HCT116 (cell line): ENCODE results near the gene VARS1. TPM values are rescaled to one million over a fixed set of nuclear protein-coding genes. Genes with fewer than 3 reads are reported as not detected.

Experiments used
- ATAC-seq: fragments of 200-7000 bp; cut with Tn5 transposase; 2 replicates; pipeline ENCODE4 v1.9.1; 2020; ENCODE audit warnings: mild to moderate bottlenecking, moderate library complexity
- BruUV-seq: library from RNA; stranded (reverse); fragments of 400-500 nt; replicated peaks from 2 replicates; lab custom pipeline; 2021; lab: Mats Ljungman, UMichigan
- CTCF ChIA-PET: fragments of 300-600 bp; sonication (Branson Sonifier 250); formaldehyde crosslinking; loops from one replicate; lab custom pipeline; 2021; ENCODE audit warnings: antibody characterized with exemption; lab: Charles Lee
- POLR2A ChIA-PET: fragments of 300-600, 350-600 bp; sonication (Branson Sonifier 250); formaldehyde crosslinking; loops from one replicate; lab custom pipeline; 2021; ENCODE audit warnings: antibody characterized with exemption; lab: Charles Lee
- RAD21 ChIA-PET, 2 experiments: fragments of 300-600 bp; sonication (Branson Sonifier 250); formaldehyde crosslinking; loops; one replicate each; lab custom pipeline; 2023; ENCODE audit warnings: low total read pairs in 2 of 2; ENCODE audit not compliant: uncharacterized antibody in 2 of 2, unreplicated experiment in 2 of 2, low non-redundant PET in 1 of 2; lab: Charles Lee
- DNase-seq: peaks from one replicate; pipeline ENCODE4 v3.0.0-alpha.2; 2010; ENCODE audit warnings: low read depth, low spot score
- H2AFZ ChIP-seq: fragments of 200-600 bp; shearing (Covaris generic), sonication (generic); 2 replicates; pipeline ENCODE4 v1.6.1; 2017; ENCODE audit warnings: low read depth, mixed run types, mixed read lengths, antibody characterized with exemption, low read length; ENCODE audit not compliant: poor library complexity, severe bottlenecking
- H3K27ac ChIP-seq: 2 replicates; pipeline ENCODE4 v1.5.1; 2012; ENCODE audit warnings: low read depth, low read length
- H3K27me3 ChIP-seq: fragments of 200-600 bp; sonication (generic); 2 replicates; pipeline ENCODE4 v1.6.1; 2016; ENCODE audit warnings: mixed run types, low read length, mixed read lengths; ENCODE audit not compliant: insufficient read depth
- H3K36me3 ChIP-seq, 2 experiments: fragments of 200-500 bp in 1 of 2; fragments of 200-600 bp in 1 of 2; sonication (Bioruptor generic) in 1 of 2; sonication (generic) in 1 of 2; 2 replicates each; pipeline versions ENCODE4 v1.5.1 to v1.6.1; 2014 to 2016; ENCODE audit warnings: low read length in 2 of 2, inconsistent platforms in 1 of 2, mixed read lengths in 1 of 2, mixed run types in 1 of 2; ENCODE audit not compliant: insufficient read depth in 2 of 2, control insufficient read depth in 1 of 2
- H3K4me1 ChIP-seq, 2 experiments: fragments of 200-600 bp in 1 of 2; sonication (generic) in 1 of 2; 2 replicates each; pipeline versions ENCODE4 v1.5.1 to v1.6.1; 2012 to 2017; ENCODE audit warnings: low read length in 2 of 2, inconsistent platforms in 1 of 2, mild to moderate bottlenecking in 1 of 2, mixed read lengths in 1 of 2, mixed run types in 1 of 2, moderate library complexity in 1 of 2; ENCODE audit not compliant: insufficient read depth in 2 of 2, control insufficient read depth in 1 of 2
- H3K4me2 ChIP-seq: fragments of 200-600 bp; sonication (generic); 2 replicates; pipeline ENCODE4 v1.6.1; 2017; ENCODE audit warnings: mixed run types, low read length, mixed read lengths
- H3K4me3 ChIP-seq, 2 experiments: fragments of 200-600 bp in 1 of 2; sonication (generic) in 1 of 2; replicated peaks in 1 of 2; 2 replicates each; pipeline ENCODE4 v1.5.1; 2011 to 2016; ENCODE audit warnings: low read length in 2 of 2, control low read depth in 1 of 2, low read depth in 1 of 2, mild to moderate bottlenecking in 1 of 2, mixed read lengths in 1 of 2, mixed run types in 1 of 2
- H3K79me2 ChIP-seq: fragments of 200-600 bp; sonication (generic); 2 replicates; pipeline ENCODE4 v1.6.1; 2017; ENCODE audit warnings: mild to moderate bottlenecking, mixed run types, low read length, moderate library complexity, mixed read lengths; ENCODE audit not compliant: insufficient read depth
- H3K9ac ChIP-seq: fragments of 200-600 bp; sonication (generic); 2 replicates; pipeline ENCODE4 v1.6.1; 2016; ENCODE audit warnings: low read length, mixed read lengths
- H3K9me2 ChIP-seq: fragments of 200-600 bp; sonication (generic), shearing (Covaris generic); 2 replicates; pipeline ENCODE4 v1.6.1; 2017; ENCODE audit warnings: mixed run types, mild to moderate bottlenecking, moderate library complexity; ENCODE audit not compliant: insufficient read depth
- H3K9me3 ChIP-seq, 2 experiments: fragments of 200-500 bp in 1 of 2; fragments of 200-600 bp in 1 of 2; sonication (Bioruptor generic) in 1 of 2; sonication (generic) in 1 of 2; 2 replicates each; pipeline ENCODE4 v1.6.1; 2014 to 2017; ENCODE audit warnings: low read length in 2 of 2, mixed read lengths in 2 of 2, inconsistent platforms in 1 of 2, low read depth in 1 of 2, mild to moderate bottlenecking in 1 of 2, mixed run types in 1 of 2, moderate library complexity in 1 of 2; ENCODE audit not compliant: control insufficient read depth in 1 of 2, insufficient read depth in 1 of 2
- H4K20me1 ChIP-seq: fragments of 200-600 bp; sonication (generic), shearing (Covaris generic); 2 replicates; pipeline ENCODE4 v1.6.1; 2017; ENCODE audit warnings: mixed run types, mild to moderate bottlenecking, moderate library complexity; ENCODE audit not compliant: insufficient read depth
- CEBPB ChIP-seq: IDR thresholded peaks from 2 replicates; pipeline ENCODE4 v1.6.1; 2012; ENCODE audit warnings: low read depth
- ELF1 ChIP-seq: IDR thresholded peaks from 2 replicates; pipeline ENCODE4 v1.6.1; 2012; ENCODE audit warnings: low read depth, borderline replicate concordance
- EZH2 ChIP-seq: fragments of 200-600 bp; sonication (generic); IDR thresholded peaks from 2 replicates; pipeline ENCODE4 v1.6.1; 2017; ENCODE audit warnings: antibody characterized with exemption, mixed run types
- EZH2phosphoT487 ChIP-seq: fragments of 200-600 bp; IDR thresholded peaks from 2 replicates; pipeline ENCODE4 v1.6.1; 2018; ENCODE audit warnings: antibody characterized with exemption, borderline replicate concordance
- JUND ChIP-seq: IDR thresholded peaks from 2 replicates; pipeline ENCODE4 v1.6.1; 2012
- POLR2A ChIP-seq: IDR thresholded peaks from 2 replicates; pipeline ENCODE4 v1.7.0; 2011; ENCODE audit warnings: borderline replicate concordance; ENCODE audit not compliant: insufficient read depth, insufficient read length; ENCODE audit errors: extremely low read depth
- POLR2AphosphoS5 ChIP-seq: IDR thresholded peaks from 2 replicates; pipeline ENCODE4 v1.6.1; 2011; ENCODE audit warnings: mild to moderate bottlenecking, low read depth, low read length, moderate library complexity
- SP1 ChIP-seq: IDR thresholded peaks from 2 replicates; pipeline ENCODE4 v1.6.1; 2012; ENCODE audit warnings: low read depth
- SRF ChIP-seq: IDR thresholded peaks from 2 replicates; pipeline ENCODE4 v1.6.1; 2012; ENCODE audit warnings: low read depth
- TCF7L2 ChIP-seq: IDR thresholded peaks from 2 replicates; pipeline ENCODE4 v1.7.0; 2011; ENCODE audit warnings: borderline replicate concordance, inconsistent platforms; ENCODE audit not compliant: insufficient read depth, insufficient read length; ENCODE audit errors: extremely low read depth
- YY1 ChIP-seq: IDR thresholded peaks from 2 replicates; pipeline ENCODE4 v1.6.1; 2011; ENCODE audit warnings: low read length, low read depth, moderate library complexity, mild to moderate bottlenecking; ENCODE audit not compliant: insufficient replicate concordance; ENCODE audit errors: extremely low read depth
- ZFX ChIP-seq: fragments of 450-650 bp; IDR thresholded peaks from 2 replicates; pipeline ENCODE4 v1.6.1; 2017
- ZNF274 ChIP-seq: fragments of 200-500 bp; sonication (Bioruptor generic); IDR thresholded peaks from 2 replicates; pipeline ENCODE4 v1.6.1; 2014; ENCODE audit warnings: mild to moderate bottlenecking, low read depth, low read length, inconsistent platforms
- intact Hi-C: fragments of 100-400 bp; cut with micrococcal nuclease; formaldehyde crosslinking; loops from 2 replicates; pipeline ENCODE4 v1.10.0; 2022
- total RNA-seq: library from RNA; stranded (reverse); gene quantifications from one replicate; pipeline ENCODE4 v1.2.1, GENCODE V29; 2021; ENCODE audit not compliant: unreplicated experiment
- TF ChIP-seq, protein P1 (sequence below): IDR thresholded peaks from 2 replicates; pipeline ENCODE4 v1.6.1; 2012
- TF ChIP-seq, protein P2 (sequence below), 3 experiments: fragments of 200-600 bp in 1 of 3; sonication (generic) in 1 of 3; IDR thresholded peaks in 2 of 3; conservative IDR thresholded peaks in 1 of 3; 2 replicates each; pipeline ENCODE4 v1.5.1; 2012 to 2017; ENCODE audit warnings: low read depth in 2 of 3, low read length in 2 of 3, antibody characterized with exemption in 1 of 3, borderline replicate concordance in 1 of 3, control low read depth in 1 of 3, mild to moderate bottlenecking in 1 of 3, mixed read lengths in 1 of 3, mixed run types in 1 of 3, moderate library complexity in 1 of 3; ENCODE audit not compliant: insufficient read depth in 1 of 3
- TF ChIP-seq, protein P3 (sequence below): IDR thresholded peaks from 2 replicates; pipeline ENCODE4 v1.6.1; 2012; ENCODE audit warnings: low read depth

VARS1 gene
- total RNA-seq, 1 experiment from 2014 or later, result 254 TPM

DNA sequence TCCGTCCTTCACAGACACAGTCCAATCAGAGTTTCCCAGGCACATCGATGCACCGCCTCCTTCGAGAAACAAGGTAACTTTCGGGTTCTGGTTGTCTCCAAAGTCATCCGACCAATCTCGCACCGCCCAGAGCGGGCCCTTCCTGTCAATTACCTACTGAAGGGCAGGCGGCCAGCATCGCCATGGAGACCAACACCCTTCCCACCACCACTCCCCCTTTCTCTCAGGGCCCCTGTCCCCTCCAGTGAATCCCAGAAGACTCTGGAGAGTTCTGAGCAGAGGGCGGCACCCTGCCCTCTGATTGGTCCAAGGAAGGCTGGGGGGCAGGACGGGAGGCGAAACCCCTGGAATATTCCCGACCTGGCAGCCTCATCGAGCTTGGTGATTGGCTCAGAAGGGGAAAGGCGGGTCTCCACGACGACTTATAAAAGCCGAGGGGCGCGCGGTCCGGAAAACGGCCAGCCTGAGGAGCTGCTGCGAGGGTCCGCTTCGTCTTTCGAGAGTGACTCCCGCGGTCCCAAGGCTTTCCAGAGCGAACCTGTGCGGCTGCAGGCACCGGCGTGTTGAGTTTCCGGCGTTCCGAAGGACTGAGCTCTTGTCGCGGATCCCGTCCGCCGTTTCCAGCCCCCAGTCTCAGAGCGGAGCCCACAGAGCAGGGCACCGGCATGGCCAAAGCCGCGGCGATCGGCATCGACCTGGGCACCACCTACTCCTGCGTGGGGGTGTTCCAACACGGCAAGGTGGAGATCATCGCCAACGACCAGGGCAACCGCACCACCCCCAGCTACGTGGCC lies 31.9 kb upstream of the VARS1 start, which contains the start of gene HSPA1B:
Gene HSPA1B, plus strand, starts transcription at position 453 of the 794 bp plus-strand sequence. Its CDS starts 213 bp downstream, at position 666.
- peak within 1 kb of the TSS; percentile 94 for H3K27ac ChIP-seq
- TF ChIP-seq, protein P1, sequence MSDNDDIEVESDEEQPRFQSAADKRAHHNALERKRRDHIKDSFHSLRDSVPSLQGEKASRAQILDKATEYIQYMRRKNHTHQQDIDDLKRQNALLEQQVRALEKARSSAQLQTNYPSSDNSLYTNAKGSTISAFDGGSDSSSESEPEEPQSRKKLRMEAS, result no peak
- TF ChIP-seq SRF (no peak), CEBPB (no peak), YY1 (peak; percentile 50), POLR2AphosphoS5 (peak; percentile 100), JUND (no peak), EZH2phosphoT487 (no peak), SP1 (no peak), POLR2A (peak; percentile 99), ELF1 (no peak), ZNF274 (no peak), ZFX (no peak), EZH2 (no peak), TCF7L2 (peak; percentile 16)
- TF ChIP-seq, protein P2, sequence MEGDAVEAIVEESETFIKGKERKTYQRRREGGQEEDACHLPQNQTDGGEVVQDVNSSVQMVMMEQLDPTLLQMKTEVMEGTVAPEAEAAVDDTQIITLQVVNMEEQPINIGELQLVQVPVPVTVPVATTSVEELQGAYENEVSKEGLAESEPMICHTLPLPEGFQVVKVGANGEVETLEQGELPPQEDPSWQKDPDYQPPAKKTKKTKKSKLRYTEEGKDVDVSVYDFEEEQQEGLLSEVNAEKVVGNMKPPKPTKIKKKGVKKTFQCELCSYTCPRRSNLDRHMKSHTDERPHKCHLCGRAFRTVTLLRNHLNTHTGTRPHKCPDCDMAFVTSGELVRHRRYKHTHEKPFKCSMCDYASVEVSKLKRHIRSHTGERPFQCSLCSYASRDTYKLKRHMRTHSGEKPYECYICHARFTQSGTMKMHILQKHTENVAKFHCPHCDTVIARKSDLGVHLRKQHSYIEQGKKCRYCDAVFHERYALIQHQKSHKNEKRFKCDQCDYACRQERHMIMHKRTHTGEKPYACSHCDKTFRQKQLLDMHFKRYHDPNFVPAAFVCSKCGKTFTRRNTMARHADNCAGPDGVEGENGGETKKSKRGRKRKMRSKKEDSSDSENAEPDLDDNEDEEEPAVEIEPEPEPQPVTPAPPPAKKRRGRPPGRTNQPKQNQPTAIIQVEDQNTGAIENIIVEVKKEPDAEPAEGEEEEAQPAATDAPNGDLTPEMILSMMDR (IDR thresholded peaks at IDR 0.05 in 2 of 3, conservative IDR thresholded peaks at IDR 0.05 in 1 of 3; ENCODE audit: borderline replicate concordance in 1 of 3, insufficient read depth in 1 of 3, low read depth in 2 of 3, low read length in 2 of 3), result no peak
- TF ChIP-seq, protein P3, sequence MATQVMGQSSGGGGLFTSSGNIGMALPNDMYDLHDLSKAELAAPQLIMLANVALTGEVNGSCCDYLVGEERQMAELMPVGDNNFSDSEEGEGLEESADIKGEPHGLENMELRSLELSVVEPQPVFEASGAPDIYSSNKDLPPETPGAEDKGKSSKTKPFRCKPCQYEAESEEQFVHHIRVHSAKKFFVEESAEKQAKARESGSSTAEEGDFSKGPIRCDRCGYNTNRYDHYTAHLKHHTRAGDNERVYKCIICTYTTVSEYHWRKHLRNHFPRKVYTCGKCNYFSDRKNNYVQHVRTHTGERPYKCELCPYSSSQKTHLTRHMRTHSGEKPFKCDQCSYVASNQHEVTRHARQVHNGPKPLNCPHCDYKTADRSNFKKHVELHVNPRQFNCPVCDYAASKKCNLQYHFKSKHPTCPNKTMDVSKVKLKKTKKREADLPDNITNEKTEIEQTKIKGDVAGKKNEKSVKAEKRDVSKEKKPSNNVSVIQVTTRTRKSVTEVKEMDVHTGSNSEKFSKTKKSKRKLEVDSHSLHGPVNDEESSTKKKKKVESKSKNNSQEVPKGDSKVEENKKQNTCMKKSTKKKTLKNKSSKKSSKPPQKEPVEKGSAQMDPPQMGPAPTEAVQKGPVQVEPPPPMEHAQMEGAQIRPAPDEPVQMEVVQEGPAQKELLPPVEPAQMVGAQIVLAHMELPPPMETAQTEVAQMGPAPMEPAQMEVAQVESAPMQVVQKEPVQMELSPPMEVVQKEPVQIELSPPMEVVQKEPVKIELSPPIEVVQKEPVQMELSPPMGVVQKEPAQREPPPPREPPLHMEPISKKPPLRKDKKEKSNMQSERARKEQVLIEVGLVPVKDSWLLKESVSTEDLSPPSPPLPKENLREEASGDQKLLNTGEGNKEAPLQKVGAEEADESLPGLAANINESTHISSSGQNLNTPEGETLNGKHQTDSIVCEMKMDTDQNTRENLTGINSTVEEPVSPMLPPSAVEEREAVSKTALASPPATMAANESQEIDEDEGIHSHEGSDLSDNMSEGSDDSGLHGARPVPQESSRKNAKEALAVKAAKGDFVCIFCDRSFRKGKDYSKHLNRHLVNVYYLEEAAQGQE, result no peak
- TF ChIP-seq, all 23 proteins: peak for 4
- Histone ChIP-seq H3K4me2 (peak within 1 kb of the TSS; percentile 77), H3K4me1 (peaks cover 47 to 71% of the 10 kb centered on the region in 2 experiments), H2AFZ (no peak within 1 kb of the TSS), H4K20me1 (peaks cover 4% of the 10 kb centered on the region; the same call in 1 of the 2 replicates), H3K9me2 (no peaks in the 10 kb centered on the region), H3K9me3 (no peaks in the 10 kb centered on the region), H3K27me3 (no peaks in the 10 kb centered on the region), H3K79me2 (peaks cover 30% of the 10 kb centered on the region), H3K4me3 (peak within 1 kb of the TSS; percentile 71 to 72), H3K36me3 (no peaks in the 10 kb centered on the region; a peak in 1 of 4 replicates), H3K9ac (peak within 1 kb of the TSS; percentile 83)
- ChIA-PET RAD21 (interaction anchor here in 1 of 2 experiments (0.9 to 2.0 kb wide), 3 partner anchors 21 to 89 kb away, joined by 3 to 5 read pairs (median 4); partner anchors contain the start of genes LSM2 and VARS1), POLR2A (interaction anchor here (0.7 to 1.8 kb wide), 36 partner anchors 8 to 324 kb away, joined by 3 to 49 read pairs (median 6); partner anchors contain the start of genes ABHD16A, BAG6, C6orf47 and CLIC1), CTCF (interaction anchor here (0.7 to 1.5 kb wide), 4 partner anchors 21 to 58 kb away, joined by 5 to 7 read pairs (median 6); partner anchors contain the start of genes LSM2 and VARS1)
- ATAC-seq, result peak; percentile 87
- BruUV-seq, result no TSS peak
- DNase-seq, result peak; percentile 100
- intact Hi-C loops, result loop anchor here (1.0 to 2.0 kb wide), 4 partner anchors 20 to 147 kb away; no protein-coding TSS in a partner anchor
